IPS-18c (cell line): Measurements from ENCODE around the gene SOX9.
"Not testable (repeated sequence)": the region's sequence is repeated elsewhere in the genome, so short reads cannot be mapped to it uniquely, and the experiment has no call there.

Source experiments
- H3K4me3 ChIP-seq: 2 replicates; pipeline ENCODE4 v1.7.0; 2013; ENCODE audit warnings: low read depth, mild to moderate bottlenecking, low read length, moderate library complexity; ENCODE audit not compliant: insufficient read depth
- H3K9me3 ChIP-seq: one replicate; pipeline ENCODE4 v1.6.1; 2013; ENCODE audit warnings: mild to moderate bottlenecking, low read length, moderate library complexity; ENCODE audit not compliant: control insufficient read depth, insufficient read depth

SOX9 gene

DNA sequence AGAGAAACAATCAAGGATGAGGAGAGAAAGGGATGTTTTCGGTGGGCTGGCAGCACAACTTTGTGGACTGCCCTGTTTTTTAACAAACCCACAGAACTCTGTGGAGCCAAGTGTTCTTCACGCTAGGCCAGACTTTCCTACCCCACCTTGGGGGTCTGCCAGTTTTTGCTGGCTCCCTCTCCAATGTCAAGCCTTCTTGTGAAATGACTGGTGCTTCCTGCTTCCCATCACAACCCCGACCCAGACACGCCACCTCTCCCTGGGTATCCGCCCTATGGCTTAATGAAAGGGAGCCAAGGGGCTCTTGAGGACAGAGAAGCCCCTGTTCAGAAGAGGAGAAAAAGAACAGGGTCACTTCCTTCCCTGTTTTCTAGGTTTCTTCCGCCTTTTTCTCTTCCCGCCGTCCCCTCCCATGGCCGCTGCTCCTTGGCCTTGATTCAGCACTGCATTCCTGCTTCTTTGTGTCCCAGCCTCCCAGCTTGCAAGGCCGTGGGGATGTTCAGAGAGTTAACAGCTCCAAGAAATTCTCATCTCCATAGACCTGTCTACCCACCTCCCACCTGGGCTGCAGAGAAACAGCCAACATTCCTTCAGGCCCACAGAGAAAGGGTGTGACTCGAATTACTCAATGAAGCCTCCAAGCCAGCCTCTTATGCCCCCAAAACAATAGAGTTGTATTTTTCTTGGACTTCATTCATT, 16.5 kb upstream of the SOX9 start:
- H3K9me3 ChIP-seq, result no peaks in the 10 kb centered on the region
- H3K4me3 ChIP-seq, result no peak overlapping the region

DNA sequence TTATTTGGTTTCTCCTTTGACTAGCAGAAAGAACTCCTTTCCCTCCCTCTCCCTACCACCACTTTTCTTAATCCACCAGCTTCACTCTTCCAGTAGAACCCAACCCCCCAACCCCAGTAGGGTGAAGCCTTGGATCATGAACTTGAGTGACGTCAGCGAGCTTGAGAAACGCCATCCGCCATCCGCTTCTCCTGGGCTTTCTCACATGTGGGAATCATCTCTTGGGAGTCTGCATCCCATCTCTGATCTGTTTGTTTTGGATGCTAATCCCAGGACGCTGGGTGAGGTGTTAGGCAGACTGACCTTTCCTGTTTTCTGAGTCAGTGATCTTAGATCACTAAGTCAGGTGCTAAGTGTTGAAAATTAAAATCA, 16.0 kb upstream of the SOX9 start:
- Histone ChIP-seq H3K9me3 (no peaks in the 10 kb centered on the region), H3K4me3 (no peak overlapping the region)

DNA sequence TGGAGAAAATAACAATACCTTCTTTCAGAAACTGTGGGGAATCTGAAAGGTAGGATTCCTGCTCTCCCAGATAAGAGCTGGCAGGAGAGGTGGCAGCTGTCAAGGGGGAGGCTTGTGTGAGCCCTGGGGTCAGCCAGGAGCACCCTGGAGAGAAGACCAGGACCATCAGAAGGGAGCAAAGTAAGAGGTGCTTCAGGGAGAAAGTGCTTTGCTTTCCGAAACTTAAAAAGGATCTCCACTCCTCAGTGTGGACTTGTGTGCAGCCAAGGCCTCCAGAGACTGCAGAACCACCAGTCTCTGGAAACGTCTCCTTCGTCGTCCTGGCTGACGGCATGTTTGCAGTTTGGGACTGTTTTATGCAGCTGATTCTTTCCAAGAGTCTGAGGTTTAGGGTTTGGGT, 13.7 kb upstream of the SOX9 start:
- Histone ChIP-seq H3K9me3 (no peaks in the 10 kb centered on the region), H3K4me3 (no peak overlapping the region)

DNA sequence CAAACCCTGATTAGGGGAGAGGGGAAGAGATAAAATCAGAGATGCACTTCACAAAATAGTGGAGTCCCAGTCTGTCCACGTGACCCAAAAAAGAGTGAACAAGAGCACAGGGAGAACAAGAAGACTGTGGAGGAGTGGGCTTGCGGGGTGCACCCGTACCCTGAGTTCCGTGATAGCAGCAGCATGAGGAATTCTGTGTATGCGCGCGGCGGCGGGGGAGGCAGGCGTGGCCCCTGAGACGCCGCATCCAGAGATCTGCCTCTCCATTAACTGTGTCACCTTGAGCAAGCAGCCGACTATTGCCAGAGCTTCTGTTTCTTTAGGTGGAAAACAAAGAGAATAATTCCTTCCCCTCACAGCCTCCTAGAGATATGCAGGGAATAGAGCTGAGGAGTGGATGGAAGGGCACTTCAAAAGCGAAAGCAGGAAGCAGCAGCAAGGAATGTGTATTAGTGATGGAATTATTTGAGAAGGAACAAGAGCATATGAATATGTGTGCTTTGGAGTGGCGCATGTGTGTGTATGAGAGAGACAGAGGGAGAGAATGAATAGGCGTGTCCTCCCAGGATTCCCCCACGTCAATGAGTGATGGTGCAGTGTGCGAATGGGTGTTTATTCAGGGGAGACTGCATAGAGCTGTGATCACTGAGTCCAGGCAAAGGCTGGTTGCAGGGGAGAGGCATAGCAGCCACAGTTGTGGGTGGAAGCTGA, 10.4 kb upstream of the SOX9 start:
- Histone ChIP-seq H3K9me3 (no peaks in the 10 kb centered on the region), H3K4me3 (no peak overlapping the region)

DNA sequence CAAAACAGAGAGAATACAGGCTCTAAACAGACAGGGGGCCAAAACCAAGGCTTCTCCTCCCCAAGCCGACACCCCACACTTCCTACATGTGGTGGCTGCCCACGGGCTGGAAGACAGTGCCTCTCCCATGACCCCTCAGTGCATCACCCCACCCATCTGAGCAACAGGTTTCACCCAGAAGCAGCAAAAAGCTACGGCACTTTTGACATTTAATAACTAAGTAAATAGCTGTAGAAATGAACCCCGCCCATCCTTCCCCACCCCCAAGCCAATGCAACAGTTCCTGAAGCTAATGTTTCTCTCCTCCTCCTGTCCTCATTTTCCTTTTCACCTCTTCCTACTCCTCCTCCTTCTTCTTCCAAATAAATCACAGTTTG, 9.9 kb upstream of the SOX9 start:
- no peak overlapping the region for H3K4me3 ChIP-seq
- H3K9me3 ChIP-seq, result no peaks in the 10 kb centered on the region

DNA sequence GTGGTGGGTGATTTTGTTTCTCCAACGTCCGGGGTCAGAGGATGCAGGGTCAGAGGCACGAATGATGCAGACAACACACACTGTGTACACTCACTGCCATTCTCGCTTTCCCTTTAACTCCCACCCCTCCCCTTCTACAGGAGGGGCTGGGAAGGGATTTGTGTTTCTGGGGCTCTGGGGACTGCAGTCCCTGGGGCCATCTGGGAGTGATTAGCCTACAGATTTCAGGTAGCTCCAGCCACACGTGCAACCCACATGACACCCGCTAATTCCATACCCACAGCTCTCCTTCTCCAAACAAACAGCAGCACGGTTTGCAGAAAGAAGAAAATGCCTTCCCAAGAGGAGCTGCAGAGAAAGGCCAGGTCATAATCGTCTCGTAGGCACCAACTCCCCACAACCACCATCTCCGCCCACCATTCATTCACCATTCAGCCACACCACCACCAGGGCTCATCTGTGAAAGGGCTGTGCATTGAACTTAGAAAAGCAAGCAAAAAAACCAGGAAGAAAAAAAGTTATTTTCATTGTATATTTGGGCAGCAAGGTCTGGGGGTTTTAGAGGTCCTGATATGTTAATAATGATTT, 9.4 kb upstream of the SOX9 start:
- H3K4me3 ChIP-seq, result no peak overlapping the region
- no peaks in the 10 kb centered on the region for H3K9me3 ChIP-seq

DNA sequence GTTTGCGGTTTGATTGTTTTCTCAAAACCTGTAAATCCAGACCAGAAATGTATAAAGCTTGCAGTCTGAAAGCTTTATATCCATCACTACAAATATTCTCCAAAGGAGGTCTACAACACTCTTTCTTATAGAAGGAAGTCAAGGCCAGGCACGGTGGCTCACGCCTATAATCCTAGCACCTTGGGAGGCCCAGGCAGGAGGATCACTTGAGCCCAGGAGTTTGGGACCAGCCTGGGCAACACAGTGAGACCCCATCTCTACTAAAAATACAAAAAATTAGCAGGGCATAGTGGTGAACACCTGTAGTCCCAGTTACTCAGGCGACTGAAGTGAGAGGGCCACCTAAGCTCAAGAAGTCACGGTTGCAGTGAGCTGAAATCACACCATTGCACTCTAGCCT, 8.9 kb upstream of the SOX9 start:
- H3K9me3 ChIP-seq, H3K4me3 ChIP-seq: not testable (repeated sequence)

DNA sequence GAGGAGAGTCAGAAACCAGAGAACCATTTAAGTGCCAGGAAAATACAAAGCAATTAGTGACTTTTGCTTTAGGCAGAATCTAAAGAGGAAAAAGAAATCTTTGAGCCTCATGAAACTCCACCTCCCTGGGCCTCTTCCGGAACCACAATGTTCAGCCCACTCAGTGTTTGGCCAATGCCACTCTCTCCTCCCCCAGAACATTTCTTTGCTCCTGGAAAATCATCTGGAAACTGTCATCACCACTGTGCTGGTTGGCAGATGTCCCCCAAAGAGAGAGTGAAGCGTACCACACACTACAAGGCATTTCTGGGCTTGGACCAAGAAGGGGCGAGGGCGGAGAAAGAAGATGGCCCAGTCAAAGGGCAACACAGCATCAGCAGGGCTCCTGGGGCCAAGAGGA, 7.1 kb upstream of the SOX9 start:
- Histone ChIP-seq H3K9me3 (no peaks in the 10 kb centered on the region), H3K4me3 (no peak overlapping the region)

DNA sequence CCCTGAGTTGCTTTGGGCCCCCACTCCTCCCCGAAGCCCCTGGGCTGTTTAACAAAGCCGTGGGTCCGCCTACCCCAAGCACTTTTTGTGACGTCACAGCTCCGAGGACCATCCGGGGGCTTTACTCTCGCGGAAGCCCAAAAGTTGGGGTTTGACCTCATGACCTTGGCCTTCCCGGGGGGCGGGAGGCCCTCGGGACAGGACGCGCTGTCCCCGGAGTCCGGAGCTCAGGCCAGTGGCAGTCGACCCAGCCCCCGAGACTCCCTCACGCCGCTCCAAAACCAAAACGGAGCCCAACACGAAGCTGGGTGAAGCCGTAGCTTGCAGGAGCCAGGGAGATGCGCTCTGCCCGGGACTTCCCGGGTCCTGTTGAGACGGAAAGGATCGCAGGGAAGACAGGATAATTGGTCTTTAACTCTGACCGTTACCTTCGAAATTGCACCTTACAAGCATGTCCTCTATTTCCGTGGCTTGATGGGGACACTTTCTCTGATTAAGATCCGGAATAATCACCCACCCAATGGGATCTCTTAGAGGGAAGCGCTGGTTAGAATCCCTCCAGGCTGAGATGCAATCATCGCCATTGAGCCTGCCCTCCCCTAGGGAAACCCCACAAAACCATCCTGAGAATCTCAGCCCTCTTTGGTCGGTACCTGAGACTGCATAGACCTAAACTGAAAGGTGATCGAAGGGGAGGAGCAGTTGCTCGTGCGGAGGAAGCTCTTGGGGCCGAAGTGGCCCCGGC, 4.9 kb upstream of the SOX9 start:
- Histone ChIP-seq H3K4me3 (peak overlapping the region; percentile 37), H3K9me3 (no peaks in the 10 kb centered on the region)

DNA sequence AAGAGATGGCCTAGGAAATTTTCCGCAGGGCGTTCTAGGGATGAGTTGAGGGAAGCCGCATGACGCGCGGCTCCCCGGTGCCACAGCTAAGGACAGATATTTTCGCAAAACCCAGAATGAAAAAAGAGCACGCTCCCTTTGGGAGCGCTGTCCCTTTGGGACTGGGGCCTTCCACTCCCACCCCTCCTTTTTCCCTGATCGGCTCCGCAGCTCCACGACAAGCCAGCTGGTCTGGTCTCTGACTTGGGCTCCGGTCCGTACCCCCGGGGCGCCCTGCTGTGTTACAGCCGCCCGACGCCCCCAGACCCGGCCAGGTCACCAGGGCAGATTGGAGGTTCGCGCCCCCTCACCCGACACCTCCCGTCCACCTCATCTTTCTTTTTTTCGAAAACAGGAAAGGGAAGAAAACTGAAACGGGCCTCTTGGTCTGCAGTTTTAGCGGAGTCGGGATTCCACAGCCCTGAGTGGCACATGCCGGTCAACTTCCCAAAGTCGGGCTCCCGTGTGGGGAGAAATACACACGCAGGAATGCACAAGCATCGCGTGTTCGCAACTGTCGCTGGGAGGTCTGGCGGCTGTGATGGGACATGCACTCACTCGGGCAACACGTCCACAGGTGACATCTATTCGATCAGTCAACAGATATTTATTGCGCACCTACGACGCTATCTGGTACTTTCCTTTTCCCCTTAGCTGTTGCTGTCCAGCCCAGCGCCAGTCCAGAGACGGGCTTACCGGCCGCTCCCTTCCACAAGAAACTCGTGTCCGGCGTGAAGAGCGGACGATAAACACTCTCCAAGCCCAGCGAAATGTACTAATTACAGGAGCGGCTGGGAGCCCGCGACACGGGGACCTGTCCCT, 3.9 kb upstream of the SOX9 start:
- H3K4me3 ChIP-seq, result peak overlapping the region; percentile 50
- no peaks in the 10 kb centered on the region for H3K9me3 ChIP-seq

DNA sequence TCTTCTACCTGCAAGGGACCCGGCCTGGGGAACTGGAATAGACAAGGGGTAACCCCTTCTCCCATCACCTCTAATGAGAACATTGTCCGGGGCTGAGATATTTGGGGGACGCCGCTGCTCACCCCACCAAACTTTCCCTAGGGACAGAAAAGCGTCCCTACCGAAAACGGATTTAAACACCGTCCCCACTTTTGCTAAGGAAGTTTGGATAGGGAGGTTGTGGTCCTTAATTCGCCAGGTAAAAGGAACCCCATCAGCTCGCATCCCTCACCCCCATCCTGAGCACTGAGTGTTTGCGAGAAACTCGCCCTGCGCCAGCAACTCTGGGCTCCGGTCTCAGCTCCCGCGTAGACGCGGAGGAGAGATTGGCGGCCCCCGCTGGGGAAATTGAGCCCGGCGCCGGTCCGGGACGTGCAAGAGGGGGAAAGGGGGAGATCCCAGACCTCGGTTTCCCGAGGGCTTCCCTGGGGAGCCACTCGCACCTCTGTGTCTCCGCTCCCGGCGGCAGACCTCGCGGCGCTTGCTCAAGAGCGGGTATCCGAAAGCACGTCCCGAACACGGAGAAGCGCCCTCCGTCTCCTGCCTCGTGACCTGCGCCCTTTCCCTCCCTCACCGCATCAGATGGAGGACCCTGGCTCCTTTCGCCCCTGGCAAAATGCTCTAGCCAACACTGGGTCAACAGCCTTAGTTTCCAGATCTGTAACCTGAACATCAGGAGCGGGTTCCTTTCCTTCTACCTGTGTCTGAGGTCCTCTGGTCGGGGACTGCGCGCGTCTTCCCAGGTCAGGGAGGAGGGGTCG, 3.1 kb upstream of the SOX9 start:
- Histone ChIP-seq H3K4me3 (peak overlapping the region; percentile 50), H3K9me3 (no peaks in the 10 kb centered on the region)

DNA sequence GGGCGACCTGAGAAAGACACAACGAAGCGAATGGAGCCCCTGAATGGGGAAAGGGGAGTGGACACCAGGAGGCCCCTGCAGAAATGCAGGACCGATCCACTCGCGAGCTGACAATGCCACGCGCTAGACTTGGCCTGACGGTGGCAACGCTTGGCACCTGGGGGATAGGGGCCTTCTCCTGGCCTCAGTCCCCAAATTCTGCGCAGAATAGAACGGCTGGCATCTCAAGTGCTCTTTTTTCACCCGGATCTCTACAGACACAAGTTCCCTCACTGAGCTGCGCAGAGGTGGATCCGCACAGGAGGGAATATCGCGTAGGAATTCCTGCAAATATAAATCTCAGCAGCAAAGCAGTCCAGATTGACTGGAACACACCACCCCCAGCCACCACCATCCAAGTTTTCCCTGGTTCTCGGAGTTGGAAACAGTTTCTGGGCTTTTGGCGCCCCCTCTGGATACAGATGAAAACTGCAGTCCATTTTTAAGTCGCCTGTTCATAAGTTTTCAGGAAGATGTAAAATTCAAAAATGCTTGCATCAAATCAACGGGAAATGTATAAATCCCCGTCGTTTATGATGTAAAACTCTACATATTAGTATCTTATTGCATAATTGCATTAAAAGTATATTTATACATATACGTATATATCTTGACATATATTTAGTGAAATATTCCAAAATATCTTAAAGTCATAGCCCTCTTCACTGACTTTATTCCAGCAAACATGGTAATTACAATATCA, 2.3 kb upstream of the SOX9 start:
- no peaks in the 10 kb centered on the region for H3K9me3 ChIP-seq
- peak overlapping the region; percentile 50 for H3K4me3 ChIP-seq

DNA sequence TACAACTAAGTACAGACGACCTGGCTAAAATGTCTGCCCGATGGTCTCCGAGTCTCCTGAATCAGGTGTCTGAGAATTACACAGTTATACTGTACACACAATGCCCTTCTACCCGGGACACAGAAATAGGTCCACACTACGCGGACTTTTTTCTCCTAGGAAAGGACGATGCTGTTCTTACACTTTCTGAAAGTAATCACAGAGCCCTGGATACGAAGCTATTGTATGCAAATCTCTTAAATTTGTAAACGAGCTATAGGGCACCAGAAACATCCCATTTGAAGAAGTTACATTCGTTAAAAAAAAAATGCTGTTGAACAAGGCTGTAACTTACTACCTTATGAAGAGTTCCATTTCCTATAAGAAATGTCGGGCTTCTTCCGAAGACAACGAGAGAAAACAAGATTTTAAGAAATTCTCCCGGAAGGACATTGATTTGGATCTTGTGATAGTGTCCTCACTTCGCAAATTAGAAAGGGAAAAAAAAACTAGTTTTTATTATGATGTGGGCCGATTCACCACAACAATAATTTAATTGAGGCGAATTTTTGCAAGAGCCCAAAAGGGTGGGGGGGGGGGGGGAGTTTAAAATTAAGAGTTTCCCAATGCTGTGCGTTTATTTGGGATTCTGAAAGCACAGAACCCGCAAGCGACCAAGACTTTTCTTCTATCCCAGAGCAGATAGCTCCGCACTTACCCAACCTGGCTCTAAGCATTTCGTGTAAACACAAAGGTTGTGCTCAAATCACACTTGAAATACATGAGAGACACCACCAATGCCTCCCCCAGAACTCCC, 1.5 kb upstream of the SOX9 start:
- Histone ChIP-seq H3K4me3 (peak overlapping the region; percentile 74; the same call in 1 of the 2 replicates), H3K9me3 (no peaks in the 10 kb centered on the region)

DNA sequence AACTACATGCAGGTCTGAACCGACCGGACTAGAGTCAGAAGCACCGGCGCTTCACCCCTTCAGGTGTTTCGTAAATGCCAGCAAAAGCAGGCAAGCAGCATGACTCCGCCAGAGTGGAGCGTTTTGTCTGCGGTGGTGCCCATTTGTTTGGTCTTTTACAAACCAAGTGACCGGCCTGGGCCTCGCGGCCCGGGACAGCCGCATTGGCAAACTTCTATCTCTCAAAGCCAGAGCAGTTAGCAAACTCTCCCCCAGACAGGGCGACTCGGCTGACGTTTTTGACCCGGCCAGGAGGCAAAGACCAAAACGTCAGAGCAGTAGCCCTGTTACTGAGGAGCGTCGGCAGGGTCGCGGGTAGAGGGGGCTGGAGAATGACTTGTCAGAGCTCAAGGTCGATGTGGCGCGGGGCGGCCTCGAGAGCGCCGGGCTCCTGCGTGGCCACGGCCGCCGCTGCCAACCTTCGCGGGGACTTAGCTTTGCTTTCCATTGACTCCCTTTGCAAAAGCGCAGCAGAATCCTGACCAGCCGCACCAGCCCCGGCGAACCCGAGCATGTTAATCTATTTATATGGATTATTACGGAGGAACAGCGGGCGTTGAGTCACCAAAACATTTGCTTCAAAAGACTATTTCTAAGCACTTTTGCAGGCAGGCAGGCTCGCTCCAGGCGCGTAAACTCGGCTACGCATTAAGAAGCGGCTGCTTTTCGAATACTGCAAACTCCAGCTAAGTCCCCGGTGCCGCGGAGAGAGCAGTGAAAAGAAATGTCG, 763 bp upstream of the SOX9 start:
- Histone ChIP-seq H3K4me3 (peak overlapping the region; percentile 74), H3K9me3 (no peaks in the 10 kb centered on the region)
